NCI-H1092 (cell line): ENCODE measurements around the gene MAPKAP1.
"Not testable (repeated sequence)": the region's sequence is repeated elsewhere in the genome, so short reads cannot be mapped to it uniquely, and the experiment has no call there.

ENCODE experiments used
- DNase-seq: peaks from one replicate; lab custom pipeline; 2025; lab: John Stamatoyannopoulos, UW

Gene MAPKAP1

GRCh38 chr9:125730168-125730567 lies 23.2 kb upstream of the MAPKAP1 start:
- no peak for DNase-seq

DNA sequence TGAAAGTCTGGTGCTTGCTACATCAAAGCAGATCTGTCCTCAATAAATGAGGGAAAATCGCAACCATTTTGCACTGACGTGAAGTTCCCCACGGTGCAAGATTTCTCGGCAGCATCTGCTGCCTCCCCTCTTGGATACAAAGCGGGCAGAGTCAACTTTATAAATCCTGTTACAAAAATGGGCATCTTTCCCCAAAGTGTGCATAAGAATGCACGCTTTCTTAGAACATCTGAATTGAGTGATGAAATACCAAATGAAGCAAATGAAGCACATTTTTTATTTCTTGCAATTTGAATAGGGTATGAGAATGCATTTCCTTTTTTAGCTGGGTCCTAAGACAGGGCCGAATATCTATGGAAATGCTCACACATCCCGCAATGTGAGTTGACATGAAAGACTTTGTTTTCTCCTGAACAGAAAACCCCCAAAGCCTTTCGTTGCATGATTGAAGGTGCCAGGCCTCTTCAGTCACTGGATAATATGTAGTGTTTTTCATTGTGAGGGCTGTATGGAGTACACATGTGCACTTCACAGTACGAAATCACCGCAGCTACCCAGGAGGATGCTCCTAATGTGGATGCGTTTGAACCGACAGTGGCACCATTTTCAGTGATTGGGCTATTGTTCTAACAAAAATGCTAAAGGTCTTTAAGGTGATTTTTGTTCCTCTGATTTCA lies 19.6 kb upstream of the MAPKAP1 start:
- no peak for DNase-seq

DNA sequence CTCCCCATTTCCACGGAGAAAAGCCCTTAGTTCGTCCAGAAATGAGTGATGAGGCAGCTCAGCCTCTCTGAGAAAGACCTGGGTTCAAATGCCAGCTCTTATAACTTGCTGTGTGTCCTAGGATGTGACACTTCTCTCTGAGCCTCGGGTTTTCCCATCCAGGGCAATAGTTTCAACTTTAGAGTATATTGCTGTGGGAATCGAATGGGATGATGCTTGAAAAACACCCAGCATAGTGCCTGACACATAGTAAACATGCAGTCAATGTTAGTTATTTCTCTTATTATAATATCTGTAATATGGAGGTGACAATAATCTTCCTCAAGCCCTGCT lies 430 bp upstream of the MAPKAP1 start:
- no peak for DNase-seq

DNA sequence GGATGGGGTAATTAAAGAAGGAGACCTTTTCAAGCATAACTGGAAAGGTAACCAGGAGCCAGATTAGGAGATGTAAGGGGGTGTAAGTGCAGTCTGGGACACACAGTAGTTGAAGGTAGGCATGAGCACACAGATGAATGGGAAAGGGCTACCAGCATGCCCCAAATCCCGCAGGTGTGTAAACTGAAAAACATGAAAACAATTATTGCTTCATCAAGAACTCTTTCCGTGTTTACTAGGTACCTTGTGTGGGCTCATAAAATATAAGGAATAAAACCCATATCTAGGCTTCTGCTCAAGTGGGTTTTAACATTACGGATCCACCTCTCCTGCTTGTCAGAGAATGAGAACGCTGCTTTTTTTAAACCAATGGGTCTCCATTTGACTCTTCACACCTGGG lies 1.1 kb downstream of the MAPKAP1 start:
- DNase-seq, result no peak

DNA sequence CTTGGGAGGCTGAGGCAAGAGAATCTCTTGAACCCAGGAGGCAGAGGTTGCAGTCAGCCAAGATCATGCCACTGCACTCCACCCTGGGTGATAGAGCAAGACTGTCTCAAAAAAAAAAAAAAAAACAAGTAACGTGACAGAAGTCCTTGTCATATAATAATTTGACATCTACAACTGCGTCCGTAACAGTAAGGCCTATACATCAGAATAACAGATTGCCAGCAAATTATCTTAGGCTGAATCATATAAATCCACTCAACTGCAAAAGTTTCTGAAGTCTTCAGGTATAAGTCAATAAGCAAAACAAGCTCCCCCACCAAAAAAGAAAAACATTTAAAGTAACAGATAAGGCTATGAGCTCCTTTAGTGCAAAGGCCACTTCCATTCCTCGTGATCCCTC lies 3.3 kb downstream of the MAPKAP1 start:
- DNase-seq, result no peak

DNA sequence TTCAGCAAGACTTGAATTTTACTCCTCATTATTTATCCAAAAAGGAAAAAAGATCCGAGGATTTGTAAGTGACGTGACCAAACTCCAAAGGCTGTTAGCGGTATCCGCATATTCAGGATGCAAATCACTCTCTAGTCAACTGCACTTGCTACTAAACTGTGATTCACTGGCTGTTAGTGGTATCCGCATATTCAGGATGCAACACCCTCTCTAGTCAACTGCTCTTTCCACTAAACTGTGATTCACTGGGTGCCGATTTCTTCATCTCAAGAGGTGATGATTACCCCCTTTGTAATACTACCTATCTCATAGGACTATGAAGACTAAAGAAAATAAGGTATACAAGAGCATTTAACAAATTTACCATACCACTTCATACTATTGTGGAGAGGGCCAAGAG lies 5.7 kb downstream of the MAPKAP1 start:
- no peak for DNase-seq

DNA sequence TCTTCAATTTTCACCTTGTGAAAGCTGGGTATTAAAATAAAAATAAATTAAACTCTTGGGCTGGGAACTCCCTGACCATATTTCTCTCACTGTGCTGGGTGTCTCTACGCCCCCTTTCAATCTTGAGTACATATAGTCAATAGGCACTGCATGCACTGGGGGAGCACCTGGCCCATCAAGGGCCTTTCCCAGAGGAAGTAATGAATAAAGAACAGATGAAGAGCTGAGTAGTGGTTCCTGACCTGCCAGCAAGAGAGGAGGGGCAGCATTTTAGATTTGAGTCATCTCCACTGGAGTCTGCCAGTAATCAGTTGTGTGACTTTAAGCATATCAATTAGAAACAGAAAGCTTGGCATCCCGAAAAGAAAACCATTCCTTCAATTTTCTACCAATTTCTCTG lies 6.2 kb downstream of the MAPKAP1 start:
- DNase-seq, result no peak

DNA sequence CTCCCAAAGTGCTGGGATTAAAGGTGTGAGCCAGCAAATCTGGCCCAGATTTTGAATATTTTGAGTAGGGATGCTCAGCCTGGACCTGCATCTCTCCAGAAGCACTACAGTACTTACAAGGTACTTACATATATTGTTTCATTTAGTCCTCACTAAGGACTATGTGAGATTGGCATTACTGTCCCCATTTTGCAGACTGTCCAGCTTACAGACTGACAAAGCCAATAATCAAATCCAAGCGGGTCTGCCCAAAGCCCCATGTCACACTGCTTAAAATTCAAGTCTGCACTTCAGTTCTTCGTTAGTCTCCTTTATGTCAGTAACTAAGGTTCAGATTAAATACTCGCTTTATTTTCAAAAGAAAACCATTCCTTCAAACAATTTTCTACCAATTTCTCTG lies 7.1 kb downstream of the MAPKAP1 start:
- no peak for DNase-seq

- no peak for DNase-seq
Measured at GRCh38 chr9:125696106-125696647, 10.8 kb downstream of the MAPKAP1 start.

DNA sequence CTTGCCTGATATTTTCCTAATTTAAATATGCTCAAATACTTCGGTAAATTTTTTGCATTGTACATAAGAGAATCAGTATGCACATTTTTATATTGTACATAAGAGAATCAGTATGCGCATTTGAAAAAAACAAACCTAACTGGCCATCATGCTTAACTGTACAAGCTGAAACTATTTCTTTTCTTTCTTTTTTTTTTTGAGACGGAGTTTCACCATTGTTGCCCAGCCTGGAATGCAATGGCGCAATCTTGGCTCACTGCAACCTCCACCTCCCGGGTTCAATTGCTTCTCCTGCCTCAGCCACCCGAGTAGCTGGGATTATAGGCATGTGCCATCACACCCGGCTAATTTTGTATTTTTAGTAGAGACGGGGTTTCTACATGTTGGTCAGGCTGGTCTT lies 11.5 kb downstream of the MAPKAP1 start:
- DNase-seq, result not testable (repeated sequence)

DNA sequence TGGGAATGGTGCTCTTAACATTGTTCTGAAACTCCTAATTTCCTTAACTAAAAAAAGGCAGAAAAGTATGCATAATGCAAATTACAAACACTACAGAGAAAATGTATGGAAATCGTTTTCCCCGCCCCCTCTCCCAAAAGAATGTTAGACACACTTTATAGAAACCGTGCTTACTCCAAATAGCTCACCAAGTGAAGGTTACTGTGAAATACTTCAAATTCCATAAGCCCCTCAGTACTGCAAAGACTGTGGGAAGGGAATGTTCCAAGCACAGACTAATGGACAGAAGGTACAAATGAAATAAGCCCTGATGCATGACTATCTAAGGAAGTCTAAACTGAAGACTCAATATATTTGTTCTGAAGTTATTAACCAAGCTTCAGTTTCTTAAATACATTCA lies 12.5 kb downstream of the MAPKAP1 start:
- no peak for DNase-seq

DNA sequence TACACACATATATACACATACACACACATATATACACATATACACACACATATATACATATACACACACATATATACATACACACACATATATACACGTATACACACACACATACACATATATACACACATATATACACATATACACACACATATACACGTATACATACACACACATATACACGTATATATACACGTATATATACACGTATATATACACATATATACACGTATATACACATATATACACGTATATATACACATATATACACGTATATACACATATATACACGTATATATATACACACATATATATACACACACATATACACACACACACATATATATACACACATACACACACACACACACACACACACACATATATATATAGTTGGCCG lies 13.5 kb downstream of the MAPKAP1 start:
- not testable (repeated sequence) for DNase-seq

DNA sequence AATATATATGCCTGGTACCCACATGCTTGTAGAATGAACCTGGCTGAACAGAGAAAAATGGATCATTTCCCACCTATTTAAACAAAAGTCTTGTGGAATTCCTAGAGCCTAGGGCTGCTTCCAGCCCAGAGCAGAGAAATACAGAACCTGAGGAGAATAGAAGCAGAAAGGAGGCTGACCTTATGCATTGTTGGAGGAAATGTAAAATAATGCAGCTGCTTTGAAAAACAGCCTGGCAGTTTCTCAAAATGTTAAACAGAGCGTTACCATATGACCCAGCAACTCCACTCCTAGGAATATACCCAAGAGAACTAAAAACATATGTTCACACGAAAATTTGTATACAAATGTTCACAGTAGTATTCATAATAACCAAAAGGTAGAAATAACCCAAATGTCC lies 15.1 kb downstream of the MAPKAP1 start:
- DNase-seq, result no peak

DNA sequence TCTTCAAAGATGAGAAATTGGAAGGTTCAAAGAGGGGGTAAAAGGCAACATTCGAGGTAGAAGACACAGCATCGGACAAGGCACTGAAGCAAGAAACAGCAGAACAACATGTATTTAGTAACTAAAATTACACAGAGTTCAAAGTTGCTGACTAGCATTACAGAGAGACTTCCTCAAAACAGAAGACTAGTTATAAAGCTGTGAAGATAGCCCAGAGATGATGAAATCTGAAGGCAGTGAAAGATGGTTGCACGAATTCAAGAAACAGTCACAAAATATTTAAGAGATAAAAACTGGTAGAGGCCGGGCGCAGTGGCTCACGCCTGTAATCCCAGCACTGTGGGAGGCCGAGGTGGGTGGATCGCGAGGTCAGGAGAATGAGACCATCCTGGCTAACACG lies 16.3 kb downstream of the MAPKAP1 start:
- DNase-seq, result no peak

DNA sequence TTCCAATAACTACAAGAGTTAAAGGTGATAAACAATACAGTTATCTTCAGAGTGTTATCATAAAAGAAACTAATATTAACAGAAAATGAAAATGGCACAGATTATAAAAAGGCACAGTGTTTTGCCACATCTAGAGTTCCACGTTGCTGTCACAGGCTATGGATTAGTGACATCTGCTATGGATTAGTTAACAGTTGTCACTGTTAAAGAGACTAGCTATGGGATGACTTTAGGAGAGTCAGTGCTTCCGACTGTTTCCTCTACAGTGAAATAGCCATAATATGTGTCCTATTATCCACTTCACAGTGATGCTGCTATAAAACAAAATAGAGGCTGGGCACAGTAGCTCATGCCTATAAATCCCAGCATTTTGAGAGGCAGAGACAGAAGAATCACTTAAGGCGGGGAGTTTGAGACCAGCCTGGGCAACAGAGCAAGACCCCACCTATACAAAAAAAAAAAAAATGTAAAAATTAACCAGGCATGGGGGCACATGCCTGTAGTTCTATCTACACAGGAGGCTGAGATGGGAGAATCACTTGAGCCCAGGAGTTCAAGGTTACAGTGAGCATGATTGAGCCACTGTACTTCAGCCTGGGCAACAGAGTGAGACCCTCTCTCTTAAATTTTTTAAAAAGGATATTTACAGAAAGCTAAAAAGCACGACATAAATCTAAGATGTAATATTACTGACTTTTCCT lies 19.7 kb downstream of the MAPKAP1 start:
- DNase-seq, result no peak

DNA sequence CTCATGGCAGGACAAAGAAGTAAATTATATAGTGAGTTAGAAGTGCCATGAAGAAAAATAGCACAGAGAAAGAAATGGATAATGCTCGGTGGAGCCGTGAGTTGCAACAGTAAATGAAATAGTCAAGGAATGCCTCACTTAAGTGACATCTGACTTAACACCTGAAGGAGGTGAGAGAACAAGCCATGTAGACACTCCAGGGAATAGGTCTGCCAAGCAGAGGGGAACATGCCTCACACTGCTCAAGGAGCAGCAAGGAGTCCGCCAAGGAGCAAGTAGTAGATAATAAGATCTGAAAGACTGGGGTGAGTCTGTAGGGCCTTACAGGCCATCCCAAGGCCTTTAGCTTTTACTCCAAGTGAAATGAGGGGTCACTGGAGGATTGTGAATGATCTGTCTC lies 21.8 kb downstream of the MAPKAP1 start:
- DNase-seq, result no peak

GRCh38 chr9:125683486-125683885 lies 23.5 kb downstream of the MAPKAP1 start:
- no peak for DNase-seq

GRCh38 chr9:125682340-125682739 lies 24.7 kb downstream of the MAPKAP1 start:
- DNase-seq, result no peak

- DNase-seq, result no peak
Measured at GRCh38 chr9:125681657-125682056, 25.4 kb downstream of the MAPKAP1 start.

DNA sequence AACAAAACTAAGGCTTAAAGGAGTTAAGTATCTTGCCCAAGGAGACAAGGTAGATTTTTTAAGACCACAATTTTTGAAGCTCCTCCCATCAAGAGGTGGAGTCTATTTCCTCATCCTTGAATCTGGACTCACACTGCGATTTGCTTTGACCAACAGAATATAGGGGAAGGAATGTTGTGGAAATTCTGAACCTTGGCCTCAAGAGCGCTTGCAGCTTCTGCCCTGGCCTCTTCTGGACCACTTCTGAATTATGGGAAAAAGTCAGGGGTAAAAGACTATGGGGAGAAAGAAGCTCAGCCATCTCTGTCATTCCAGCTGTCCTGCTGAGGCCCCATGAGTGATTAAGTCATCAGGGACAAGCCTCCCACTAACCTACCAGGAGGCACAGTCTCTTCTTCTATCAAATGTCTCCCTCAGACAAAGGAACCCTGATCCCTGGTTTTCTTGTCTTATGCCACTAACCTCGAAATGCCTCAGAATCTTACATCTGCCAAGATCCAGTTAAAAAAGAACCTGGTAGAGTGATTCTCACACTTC lies 25.9 kb downstream of the MAPKAP1 start:
- DNase-seq, result no peak

- no peak for DNase-seq
Measured at GRCh38 chr9:125680445-125680844, 26.6 kb downstream of the MAPKAP1 start.

- no peak for DNase-seq
Measured at GRCh38 chr9:125679597-125680189, 27.3 kb downstream of the MAPKAP1 start.
